GM18873 (cell line): ENCODE data around the gene MMD2.

Experiments
- ATAC-seq: cut with Tn5 transposase; IDR thresholded peaks from one replicate; pipeline ENCODE4 v1.9.1; 2021; ENCODE audit warnings: mild to moderate bottlenecking, moderate library complexity, moderate number of reproducible peaks; ENCODE audit not compliant: unreplicated experiment, low FRiP score

Gene MMD2

DNA sequence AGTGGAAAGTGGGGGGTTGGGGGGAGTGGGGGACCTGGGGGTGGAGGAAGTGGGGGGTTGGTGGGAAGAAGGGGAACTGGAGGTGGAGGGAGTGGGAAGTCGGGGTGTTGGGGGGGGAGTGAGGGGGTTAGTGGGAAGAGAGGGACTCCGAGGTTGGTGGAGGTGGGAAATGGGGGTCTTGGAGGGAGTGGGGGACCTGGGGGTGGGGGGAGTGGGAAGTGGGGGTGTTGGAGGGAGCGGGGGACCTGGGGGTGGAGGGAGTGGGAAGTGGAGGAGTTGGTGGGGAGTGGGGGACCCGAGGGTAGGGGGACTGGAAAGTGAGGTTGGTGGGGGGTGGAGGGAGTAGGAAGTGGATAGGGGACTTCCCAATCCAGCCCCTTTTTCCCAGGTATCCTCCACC is 906 bp upstream of the MMD2 start:
- no peak for ATAC-seq

DNA sequence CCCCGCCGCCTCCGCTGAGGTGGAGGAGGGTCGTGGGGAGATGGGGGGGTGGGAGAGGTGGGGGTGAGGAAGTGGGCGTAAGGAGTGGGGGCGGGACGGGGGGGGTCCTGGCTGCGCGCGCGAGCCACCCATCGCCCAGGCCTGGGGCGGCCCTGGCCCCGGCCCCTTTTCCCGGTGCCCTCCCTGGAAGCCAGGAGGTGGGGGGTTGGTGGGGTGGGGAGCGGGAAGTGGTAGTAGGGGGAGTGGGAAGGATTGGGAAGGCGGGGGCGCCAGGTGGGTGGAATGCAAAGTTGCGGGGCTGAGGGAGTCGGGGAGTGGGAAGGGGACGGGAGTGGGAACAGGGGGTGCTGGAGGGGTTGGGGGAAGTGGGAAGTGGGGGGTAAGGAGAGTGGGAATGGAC is 319 bp upstream of the MMD2 start:
- no peak for ATAC-seq

DNA sequence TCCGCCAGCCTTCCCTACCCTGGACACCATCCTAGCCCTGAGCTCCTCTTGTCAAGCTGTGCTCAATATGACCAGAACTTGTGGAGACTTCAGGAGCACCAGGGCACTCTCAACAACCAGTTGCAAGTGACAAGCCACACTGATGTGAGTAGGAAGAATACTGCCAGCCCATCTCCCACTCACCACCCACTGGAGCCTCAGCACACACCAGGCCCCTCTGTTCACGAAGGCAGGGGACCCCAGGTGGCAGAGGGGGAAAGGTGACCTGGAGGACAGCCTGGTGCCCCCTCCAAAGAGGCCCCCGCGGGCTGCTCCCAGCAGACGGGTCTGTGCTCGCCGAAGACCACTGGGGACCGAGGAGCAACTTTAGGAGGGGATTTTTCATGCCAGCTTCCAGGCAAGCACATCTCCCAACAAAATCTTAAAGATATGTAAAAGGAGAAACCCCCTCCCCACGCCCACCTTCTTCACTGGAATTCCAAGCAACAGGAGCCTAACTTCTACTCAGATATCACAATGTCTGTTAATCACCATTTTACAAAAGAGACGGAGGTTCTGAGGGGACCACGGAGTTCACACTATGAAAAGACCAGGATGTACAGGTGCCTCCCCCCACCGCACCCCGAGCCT is 1.0 kb downstream of the MMD2 start:
- no peak for ATAC-seq

DNA sequence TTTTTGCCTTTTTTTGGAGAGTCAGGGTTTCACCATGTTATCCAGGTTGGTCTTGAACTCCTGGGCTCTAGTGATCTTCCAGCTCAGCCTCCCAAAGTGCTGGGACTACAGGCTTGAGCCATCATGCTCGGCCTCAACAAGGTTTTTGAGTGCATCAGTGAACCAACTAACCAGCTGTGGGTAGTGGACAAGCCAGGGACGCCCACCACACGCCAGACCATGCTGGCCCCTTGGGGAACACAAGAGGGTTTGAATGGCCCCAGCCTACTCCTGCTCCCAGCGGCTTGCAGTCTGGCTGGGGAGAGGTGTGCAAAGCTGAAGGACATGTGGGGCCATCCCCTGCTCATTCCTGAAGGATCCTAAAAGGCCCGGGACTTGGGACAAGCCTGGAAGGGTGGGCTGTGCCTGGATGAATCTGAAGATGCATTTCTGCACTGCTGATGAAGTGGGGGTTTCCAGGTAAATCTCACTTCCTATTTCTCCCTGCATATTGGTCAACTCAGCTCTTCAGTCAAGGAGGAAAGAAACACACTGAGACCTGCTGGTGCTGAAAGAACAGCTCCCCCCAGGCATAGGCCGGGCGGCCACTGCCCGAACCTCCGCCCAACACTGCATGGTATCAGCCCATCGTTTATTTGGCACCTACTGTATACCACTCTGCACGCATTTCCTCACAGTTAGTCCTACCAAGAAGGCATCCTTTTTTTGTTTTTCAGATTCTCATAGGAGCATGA is 6.9 kb downstream of the MMD2 start:
- ATAC-seq, result peak; percentile 58

DNA sequence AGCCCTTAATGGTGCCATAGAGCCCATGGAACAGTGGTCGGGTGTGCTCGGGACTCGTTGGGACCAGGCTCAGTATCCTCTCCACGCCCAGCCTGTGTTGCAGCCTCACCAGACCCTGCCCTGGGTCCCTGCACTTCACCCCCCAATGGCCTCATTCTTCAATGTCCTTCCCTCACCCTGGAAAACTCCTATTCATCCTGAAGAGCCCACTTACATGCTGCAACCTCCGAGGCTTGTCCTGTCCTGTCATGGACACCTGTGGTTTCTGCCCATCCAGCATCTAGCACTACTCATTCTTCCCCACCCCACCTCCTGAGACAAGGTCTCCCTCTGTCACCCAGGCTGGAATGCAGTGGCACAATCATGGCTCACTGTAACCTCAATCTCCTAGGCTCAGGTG is 7.7 kb downstream of the MMD2 start:
- no peak for ATAC-seq

DNA sequence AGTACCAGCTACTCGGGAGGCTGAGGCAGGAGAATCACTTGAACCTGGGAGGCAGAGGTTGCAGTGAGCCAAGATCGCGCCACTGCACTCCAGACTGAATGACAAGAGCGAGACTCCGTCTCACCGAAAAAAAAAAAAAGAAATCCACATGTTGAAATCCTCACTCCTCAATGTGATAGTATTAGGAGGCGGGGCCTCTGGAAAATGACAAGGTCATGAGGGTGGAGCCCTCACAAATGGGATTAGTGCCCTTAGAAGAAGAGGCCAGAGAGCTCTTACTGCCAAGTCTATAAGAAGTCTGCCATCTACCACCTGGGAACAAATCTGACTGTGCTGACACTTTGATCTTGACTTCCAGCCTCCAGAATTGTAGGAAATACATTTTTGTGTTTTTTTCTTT is 10.6 kb downstream of the MMD2 start:
- ATAC-seq, result no peak

DNA sequence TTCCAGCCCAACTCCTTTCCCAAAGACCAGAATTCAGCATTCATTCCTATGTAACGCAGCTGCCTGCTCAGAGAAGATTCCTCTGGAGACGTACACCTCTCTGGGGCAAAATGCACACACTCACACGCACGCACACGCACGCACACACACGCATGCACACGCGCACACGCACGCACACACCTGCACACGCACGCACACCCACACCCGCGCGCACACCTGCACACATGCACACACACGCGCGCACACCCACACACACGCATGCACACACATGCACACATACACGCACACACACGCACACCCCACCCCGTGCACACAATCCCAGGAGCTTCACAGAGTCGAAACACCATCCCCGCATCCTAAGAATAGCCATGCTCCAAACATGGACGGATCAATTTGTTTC is 13.0 kb downstream of the MMD2 start:
- no peak for ATAC-seq

DNA sequence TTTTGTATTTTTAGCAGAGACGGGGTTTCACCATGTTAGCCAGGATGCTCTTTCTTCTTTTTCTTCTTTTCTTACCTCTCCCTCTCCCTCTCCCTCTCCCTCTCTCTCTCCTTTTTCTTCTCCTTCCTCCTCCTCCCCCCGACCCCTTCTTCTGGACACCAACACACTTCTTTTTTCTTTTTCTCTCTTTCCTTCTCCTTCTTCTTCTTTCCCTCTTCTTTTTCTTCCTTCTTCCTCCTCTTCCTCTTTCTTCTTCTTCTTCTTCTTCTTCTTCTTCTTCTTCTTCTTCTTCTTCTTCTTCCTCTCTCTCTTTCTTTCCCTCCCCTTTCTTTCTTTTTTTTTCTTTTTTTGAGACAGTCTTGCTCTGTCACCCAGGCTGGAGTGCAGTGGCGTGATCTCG is 14.0 kb downstream of the MMD2 start:
- ATAC-seq, result no peak

DNA sequence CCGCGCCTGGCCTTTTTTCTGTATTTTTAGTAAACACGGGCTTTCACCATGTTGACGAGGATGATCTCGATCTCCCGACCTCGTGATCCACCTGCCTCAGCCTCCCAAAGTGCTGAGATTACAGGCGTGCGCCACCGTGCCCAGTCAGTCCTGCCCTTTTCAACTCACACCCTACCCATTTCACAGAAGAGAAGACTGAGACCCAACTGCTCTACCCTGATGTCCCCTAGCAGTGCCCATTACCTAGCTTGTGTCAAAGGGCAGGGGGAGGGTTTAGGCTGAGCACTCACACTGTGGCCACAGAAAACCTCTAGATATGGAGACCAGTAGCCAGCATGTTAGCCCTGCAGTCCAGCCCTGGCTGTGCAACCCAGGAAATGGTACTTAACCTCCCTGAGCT is 15.7 kb downstream of the MMD2 start:
- ATAC-seq, result no peak

DNA sequence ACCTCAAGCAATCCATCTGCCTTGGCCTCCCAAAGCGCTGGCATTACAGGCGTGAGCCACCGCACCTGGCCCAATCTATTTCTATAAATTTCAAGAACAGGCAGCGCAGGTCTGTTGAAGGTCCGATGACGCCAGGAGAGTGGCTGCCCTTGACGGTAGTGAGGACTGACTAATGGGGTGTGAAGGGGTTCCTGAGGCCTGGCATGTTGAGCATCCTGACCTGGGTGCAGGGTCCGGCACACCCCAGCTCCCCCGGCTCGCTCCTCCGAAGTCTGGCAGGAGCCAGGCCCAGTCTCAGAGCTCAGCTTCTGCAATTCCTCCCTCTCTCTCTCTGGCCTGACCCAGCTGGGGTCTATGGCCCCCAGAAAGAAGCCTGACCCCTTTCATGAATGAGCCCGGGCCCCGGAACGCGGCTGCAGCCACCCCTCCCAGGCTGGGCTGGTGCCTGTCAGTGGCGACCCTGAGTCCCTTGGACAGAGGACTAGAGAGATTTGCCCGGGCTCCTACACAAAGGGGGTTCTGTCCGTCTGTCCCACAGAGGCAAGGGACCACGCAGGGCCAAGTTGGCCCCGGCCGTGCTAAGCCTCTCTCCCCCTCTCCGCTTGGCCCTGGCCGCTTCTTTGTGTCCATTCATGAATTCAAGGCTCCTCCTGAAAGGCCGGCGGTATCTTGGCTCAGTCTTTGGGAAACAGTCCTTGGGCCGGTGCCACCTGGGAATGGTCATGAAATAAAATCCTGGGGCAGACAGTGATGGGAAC is 18.8 kb downstream of the MMD2 start:
- ATAC-seq, result no peak

DNA sequence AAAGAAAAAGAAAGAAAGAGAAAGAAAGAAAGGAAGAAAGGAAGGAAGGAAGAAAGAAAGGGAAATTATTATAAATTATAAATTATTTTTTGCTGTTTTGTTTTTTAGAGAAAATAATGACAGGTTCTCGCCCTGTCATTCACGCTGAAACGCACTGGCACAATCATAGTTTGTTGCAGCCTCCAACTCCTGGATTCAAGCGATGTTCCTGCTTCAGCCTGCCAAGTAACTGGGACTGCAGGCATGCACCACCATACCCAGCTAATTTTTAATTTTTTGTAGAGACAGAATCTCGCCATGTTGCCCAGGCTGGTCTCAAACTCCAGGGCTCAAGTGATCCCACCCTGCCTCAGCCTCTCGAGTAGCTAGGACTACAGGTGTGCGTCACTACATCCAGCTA is 21.6 kb downstream of the MMD2 start:
- no peak for ATAC-seq

DNA sequence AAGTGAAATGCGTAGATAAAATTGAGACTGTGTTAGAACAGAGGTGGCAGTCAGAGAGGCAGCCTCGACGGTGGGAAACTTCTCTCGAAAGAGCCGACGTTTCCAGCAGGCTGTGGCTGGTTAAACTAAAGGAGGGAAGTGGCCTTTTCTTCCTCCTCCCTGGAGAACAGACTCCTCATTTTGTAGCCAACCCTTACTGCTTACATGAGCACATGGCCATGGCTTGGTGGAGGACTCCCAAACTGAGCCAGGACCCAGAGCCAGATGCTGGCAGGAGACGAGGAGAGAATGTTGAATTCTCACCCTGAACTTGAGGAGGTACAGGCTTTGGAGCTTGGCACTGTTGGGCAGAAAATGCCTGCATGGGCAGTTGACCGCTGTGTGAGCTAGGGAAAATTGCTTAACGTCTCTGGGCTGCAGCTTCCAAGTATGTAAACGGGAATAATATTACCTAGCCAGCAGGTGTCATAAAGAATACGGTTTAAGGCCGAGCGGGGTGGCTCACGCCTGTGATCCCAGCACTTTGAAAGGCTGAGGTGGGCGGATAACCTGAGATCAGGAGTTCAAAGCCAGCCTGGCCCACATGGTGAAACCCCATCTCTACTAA is 24.5 kb downstream of the MMD2 start:
- no peak for ATAC-seq

DNA sequence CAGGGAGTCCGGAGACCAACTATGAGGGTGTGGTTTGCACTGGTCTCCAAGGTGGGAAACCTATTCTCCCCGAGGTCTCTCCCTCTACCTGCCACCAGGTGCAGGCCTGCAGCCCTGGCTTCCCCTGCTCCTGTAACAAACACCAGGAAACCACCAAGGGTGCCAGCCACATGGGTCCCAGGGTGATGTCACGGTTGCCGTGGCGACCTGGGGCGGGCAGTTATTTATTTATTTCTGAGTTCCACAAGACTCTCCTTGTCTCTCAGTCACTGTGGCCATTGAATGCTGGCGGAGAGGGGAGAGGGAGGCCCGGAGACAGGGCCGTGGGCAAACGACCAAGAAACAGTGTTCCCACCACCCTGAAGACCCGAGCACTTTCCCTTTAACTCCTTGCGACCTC is 27.0 kb downstream of the MMD2 start:
- no peak for ATAC-seq

DNA sequence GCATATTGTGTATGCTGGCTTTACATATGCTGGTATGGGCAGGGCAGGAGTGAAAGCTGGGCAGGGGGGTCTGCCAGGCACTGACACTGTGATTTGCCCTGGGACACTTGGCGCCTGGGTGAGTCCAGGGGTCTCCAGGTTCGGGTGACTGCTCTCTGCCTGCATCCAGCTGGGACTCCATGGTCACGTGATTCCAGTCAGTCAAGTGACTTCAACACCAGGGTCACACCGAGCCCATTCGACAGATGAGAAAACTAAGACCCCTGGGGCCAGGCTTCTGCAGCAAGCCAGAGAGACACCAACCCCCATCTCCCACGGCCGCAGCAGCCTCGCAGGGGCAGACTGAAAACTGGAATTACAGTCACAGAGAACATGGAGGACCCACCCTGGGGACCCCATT is 30.0 kb downstream of the MMD2 start:
- no peak for ATAC-seq

DNA sequence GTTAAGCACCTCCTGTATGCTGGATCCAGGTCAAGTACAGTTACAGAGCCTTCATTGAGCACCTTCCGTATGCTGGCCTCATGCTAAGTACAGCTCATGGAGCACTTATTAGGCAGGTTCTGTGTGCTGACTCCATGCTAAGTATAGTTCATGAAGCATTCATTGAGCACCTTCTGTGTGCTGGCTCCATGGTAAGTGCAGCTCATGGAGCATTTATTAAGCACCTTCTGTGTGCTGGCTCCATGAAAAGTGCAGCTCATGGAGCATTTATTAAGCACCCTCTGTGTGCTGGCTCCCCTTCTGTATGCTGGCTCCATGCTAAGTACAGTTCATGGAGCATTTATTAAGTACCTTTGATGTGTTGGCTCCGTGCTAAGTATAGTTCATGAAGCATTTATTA is 30.5 kb downstream of the MMD2 start:
- no peak for ATAC-seq

DNA sequence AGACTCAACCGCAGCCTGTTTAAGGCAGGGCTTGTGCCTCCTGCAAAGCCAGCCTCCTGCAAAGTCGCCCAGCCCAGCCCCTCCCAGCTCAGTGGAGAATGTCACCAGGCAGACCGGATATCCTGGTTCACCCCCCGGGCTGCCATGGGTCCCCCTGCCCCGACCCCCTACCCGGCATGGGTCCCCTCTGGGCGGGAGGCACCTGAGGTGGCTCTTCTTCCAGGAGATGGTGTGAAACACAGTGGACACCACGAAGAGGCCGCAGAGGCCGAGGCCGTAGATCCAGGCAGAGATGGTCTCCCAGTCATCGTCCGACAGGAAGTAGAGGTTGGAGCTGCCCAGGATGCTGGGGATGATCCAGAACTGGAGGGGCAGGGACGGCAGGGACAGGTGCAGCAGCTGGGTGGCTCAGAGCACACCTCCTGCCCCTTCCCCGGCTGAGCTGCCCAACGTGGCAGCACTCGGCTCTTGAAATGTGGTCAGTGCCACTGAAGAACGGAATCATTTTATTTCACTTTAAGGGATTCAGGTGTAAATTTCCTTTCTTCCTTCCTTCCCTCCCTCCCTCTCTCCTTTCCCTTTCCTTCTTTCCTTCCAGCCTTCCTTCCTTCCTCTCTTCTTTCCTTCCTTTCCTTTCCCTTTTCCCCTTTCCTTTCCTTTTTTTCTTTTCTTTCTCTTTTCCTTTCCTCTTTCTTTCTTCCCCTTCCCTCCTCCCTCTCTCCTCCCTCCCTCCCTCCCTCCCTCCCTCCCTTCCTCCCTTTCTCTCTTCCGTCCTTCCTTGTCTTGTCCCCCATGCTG is 38.8 kb downstream of the MMD2 start:
- ATAC-seq, result no peak

DNA sequence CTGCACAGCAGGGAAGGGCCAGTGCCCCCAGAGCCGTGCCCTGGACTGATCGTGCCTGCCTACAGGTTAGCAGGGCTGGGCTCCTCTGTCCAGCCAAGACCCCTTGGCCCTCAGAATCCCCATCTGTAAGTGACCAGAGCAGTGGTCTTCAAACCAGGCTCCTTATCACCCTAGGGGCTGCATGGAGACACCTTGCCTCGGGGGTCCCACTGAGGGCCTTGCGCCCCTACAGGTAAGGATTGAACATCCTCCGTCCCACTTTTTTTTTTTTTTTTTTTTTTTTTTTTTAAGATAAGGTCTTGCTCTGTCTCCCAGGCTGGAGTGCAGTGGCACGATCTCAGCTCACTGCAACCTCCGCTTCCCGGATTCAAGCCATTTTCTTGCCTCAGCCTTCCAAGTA is 42.9 kb downstream of the MMD2 start:
- no peak for ATAC-seq

DNA sequence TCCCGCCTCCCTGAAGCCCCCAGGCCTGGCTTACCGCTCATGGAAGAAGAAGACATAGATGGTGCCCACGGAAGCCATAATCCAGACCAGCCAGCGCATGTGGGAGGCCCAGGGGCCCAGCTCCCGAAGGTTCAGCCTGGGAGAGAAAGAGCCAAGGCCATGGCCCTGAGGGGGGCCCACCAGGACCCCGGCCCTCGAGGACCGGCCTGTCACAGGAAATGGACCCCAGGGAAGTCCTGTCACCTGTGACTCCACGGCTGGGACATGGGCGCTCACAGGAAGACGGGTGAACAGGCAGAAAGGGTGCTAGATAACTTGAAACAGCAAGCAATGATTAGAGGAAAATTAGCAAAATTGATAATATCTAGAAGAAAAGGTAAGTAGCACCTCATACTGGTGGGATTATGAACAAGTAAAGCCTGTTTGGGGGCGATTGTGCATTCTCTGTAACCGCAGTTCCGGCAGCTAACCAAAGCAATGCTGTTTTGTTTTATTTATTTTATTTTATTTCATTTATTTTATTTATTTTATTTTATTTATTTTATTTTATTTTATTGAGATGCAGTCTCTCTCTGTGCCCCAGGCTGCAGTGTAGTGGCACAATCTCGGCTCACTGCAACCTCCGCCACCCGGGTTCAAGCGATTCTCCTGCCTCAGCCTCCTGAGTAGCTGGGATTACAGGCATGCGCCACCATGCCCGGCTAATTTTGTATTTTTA is 47.7 kb downstream of the MMD2 start:
- ATAC-seq, result no peak

DNA sequence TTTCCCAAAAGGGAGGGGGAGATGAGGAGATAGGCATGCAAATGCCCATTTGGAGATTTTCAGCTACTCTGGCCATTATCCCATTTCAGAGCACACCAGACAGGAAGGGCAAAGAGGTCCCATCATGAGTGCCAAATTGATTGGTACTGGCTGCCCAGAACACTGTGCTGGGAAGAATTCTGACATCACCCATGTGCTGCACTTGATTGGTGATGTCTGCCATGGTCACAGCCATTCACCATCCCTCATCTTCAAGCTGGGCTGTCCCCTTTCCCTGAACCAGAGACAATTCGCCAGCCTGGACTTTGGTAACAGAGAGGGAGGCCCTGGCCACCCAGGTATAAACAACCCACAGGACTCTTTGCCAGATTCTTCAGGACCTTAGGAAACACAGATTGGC is 52.3 kb downstream of the MMD2 start:
- ATAC-seq, result no peak

DNA sequence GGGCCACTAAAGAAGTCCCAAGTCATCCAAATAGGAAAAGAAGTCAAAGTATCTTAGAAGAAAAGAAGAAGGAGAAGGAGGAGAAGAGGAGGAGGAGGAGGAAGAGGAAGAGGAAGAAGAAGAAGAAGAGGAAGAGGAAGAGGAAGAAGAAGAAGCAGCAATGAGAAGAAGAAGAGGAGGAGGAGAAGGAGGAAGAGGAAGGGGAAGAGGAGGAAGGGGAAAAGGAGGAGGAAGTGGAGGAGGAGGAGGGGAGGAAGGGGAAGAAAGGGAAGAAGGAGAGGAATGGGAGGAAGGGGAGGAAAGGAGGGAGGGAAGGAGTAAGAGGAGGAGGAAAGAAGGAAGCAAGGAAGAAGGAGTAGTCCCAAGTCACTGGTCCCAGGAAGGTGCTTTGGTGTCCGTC is 53.8 kb downstream of the MMD2 start:
- ATAC-seq, result no peak
